ENCODE data around the gene COL18A1.

The COL18A1 gene

DNA sequence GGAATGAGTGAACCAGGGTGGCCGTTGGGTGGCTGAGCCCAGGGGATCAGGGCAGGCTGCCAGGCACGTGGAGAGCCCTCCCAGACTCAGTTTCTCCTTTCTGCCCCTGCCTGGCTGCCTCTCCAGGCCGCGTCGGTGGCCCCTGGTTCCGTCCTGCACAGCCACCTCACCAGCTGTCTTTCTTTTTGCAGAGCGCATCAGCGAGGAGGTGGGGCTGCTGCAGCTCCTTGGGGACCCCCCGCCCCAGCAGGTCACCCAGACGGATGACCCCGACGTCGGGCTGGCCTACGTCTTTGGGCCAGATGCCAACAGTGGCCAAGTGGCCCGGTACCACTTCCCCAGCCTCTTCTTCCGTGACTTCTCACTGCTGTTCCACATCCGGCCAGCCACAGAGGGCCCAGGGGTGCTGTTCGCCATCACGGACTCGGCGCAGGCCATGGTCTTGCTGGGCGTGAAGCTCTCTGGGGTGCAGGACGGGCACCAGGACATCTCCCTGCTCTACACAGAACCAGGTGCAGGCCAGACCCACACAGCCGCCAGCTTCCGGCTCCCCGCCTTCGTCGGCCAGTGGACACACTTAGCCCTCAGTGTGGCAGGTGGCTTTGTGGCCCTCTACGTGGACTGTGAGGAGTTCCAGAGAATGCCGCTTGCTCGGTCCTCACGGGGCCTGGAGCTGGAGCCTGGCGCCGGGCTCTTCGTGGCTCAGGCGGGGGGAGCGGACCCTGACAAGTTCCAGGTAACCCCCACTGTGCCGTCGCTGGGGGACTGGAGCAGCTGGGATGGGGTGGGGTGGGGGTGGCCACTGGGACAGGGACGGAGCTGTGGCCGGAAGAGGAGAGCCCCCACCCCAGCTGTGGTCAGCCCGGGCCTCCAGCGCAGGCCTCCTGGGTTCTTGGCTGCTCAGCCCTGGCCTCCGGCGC, 63.3 kb downstream of the COL18A1 start:
- DNase-seq (ENCODE audit: low read depth, low spot score), result no peak

DNA sequence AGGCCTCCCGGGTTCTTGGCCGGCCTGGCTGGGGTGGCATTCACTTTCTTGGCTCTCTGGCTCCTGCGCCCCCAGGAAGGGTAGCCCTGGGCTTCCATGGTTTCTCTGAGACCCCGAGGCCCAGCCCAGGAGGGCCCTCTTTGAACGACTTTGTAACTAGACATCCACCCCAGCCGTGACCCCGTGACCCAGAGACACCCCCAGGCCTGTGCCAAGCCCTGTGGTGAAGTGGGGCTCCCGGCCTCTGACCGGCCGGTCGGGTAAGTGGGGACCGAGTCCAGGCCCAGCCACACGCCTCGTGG, 64.0 kb downstream of the COL18A1 start:
- DNase-seq (ENCODE audit: low read depth, low spot score), result no peak

DNA sequence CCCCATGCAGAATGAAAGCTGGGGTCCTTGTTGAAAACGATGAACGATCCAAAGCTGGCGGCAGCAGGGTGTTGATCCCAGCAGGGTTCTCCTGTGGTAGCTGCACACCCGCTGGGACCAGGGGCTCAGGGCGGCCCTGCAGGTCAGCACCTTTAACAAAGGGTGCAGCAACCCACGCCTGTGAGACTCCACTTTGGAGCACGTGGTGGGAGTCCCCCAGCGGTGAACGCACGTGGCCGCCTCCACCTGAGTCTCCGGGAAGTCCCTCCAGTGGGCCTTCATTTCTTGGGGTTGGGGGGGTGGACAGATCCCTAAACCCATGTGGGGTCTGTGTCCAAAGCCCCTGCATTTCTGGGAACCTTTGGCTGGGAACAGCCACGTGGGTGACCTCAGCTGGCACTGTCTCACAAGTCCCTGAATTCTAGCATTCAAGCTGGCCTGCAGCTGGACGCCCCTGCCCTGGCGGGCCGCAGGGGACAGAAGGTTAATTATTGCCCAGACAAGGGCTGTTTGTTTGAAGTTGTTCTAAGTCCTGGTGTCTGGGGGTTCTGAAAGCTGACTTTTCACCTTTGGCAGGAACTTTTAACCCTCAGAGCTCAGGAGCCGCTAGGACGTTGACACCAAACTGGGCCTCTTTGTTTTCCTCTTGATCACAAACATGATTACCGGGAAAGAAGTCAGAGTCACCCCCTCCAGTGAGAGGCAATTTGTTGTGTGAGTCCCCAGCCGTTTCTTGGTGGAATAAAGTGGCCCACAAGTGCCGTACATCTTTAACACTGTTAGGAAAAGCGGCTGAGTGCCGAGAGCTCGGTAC, 64.5 kb downstream of the COL18A1 start:
- DNase-seq (ENCODE audit: low read depth, low spot score), result no peak

DNA sequence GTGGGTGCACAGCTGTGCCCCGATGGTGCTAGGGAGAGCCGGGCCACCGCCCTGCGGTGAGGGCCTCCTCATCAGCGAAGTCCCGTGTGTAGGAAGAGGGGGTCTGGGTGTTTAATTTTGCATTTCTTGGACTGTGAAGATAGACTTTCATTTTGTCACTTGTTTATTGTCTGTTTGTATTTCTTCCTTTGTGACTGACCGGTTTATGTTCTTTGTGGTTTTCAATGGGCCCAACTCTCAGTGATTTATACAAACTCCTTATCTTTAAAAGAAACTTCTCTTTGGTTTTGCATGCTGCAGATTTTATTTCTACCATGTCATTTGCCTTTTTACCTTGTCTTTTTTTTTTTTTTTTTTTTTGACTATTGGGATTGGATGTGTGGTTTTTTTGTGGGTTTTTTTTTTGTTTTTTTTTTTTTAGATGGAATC, 65.1 kb downstream of the COL18A1 start:
- DNase-seq (ENCODE audit: low read depth, low spot score), result no peak

DNA sequence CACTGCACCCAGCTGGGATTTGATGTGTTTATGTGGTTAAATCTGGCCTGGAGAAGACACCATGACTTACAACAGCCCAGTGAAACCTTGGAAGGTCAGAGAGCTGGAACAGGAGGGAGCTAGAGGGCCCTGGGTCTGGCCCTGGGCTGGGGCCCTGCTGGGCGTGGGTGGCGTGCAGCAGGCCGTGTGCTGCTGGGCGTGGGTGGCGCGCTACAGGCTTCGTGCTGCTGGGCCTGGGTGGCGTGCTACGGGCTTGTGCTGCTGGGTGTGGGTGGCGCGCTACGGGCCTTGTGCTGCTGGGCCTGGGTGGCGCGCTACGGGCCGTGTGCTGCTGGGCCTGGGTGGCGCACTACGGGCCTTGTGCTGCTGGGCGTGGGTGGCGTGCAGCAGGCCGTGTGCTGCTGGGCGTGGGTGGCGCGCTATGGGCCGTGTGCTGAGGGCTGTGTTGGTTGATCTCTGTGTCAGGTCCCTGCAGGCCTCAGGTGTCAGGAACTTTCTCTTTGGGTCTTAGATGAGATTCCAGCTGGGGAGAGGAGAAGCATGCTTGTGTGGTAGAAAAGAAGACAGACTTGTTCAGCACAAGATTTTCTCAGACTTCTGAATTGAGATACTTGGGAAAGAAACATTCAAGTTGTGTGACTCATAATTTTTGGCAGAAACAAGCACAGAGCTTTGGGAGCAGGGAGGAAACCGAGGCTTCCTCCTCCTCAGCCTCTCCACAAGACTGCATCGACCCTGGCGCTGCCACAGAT, 66.0 kb downstream of the COL18A1 start:
- DNase-seq (ENCODE audit: low read depth, low spot score), result peak; percentile 67

DNA sequence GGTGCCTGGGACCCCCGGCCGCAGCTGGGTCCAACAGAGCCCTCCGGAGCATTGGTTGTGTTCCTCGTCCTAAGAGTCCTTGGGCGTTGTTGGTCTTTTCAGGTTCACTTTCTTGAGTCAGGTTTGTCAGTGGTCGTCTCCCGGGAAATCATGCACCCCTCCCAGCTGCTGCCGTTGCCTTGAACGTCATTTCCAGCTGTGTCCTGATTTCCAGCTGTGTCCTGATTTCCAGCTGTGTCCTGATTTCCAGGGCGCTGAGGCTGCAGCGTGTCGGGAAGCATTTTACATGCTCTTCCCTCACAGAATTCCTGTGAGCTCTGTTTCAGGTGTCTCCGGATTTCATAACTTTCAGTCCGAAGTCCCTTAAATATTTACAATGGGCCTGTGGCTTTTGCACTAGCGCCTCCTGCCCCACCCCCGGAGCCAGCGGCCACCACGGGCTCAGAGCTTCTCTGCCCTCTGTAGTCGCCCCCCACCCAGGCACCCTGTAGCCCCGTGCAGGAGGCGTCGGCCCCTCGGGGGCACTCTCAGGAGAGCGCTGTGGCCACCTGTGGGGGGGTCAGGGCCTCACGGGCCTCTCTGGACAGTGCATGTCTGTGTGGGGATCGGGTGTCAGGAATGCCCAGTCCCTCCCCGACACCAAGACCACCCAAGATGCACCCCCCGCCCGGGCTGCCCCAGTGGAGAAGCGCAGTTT, 66.7 kb downstream of the COL18A1 start:
- peak; percentile 73 for DNase-seq (ENCODE audit: low read depth, low spot score)

DNA sequence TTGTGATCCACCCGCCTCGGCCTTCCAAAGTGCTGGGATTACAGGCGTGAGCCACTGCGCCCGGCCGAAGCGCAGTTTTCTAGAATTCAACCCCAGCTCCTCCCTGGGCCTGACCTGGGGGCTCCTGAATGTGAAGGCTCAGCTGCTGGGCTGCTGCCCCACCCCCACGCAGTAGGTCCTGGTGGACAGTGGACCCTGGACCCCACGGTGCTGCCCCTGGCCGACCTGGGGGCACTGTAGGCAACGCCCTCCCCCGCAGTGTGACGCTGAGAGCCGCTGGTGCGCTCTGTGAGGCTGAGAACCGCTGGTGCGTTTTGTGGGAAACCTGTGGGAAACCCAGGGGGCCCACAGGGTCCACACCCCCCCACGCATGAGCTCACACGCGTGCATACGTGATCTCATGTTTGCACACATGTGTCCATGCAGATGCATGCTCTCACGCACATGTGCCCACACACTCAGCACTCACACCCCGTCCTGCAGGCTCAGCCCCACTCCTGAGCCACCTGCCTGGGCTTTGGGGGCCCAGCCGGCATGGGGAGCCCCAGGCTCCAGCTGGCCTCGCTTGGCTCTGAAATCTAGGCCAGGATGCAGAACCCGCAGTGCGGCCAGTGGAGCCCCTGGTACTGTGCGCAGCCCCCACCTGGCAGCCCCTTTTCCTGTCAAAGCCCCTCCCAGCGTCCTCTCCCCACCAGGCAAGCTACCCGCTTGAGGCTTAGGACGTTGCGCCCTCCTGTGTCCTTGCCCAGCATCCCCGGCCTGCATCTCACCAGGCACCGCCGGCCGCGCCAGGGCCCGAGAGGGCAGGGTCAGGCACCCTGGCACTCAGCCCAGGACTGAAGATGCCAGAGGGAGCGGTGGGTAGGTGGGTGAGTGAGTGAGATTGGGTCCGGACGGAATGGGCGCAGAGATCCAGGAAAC, 67.7 kb downstream of the COL18A1 start:
- DNase-seq (ENCODE audit: low read depth, low spot score), result no peak

DNA sequence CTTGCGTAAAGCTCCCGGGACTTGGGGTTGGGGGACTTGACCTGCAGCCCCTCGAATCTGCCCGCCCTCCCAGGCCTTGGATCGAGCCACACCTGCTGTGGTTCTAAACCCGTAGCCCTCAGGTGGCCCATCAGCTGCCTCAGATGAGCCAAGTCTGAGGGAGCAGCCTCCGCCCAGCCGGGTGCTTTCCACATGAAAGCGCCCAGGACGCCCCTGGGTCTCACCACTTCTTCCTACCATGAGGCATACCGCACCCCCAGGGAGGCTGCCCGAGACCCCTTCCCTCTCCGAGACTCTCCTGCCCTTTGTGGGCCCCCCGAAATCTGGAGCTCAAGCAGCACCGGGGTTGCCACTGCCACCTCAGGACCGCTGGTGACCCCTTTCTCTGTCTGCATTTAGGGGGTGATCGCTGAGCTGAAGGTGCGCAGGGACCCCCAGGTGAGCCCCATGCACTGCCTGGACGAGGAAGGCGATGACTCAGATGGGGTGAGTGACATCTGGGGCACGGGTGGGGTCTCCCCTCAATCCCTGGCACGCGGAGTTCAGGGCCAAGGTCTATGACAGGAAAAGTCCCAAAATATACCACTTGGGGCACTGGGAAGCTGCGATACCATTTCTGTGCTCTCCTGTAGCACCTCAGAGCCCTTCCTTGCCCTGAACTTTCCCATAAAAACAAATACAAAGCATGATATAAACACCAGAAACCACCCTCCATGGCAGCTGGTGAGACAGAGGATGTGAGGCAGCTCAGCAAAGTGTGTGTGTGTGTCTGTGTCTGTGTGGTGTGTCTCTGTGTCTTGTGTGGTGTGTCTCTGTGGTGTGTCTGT, 68.7 kb downstream of the COL18A1 start:
- no peak for DNase-seq (ENCODE audit: low read depth, low spot score)

DNA sequence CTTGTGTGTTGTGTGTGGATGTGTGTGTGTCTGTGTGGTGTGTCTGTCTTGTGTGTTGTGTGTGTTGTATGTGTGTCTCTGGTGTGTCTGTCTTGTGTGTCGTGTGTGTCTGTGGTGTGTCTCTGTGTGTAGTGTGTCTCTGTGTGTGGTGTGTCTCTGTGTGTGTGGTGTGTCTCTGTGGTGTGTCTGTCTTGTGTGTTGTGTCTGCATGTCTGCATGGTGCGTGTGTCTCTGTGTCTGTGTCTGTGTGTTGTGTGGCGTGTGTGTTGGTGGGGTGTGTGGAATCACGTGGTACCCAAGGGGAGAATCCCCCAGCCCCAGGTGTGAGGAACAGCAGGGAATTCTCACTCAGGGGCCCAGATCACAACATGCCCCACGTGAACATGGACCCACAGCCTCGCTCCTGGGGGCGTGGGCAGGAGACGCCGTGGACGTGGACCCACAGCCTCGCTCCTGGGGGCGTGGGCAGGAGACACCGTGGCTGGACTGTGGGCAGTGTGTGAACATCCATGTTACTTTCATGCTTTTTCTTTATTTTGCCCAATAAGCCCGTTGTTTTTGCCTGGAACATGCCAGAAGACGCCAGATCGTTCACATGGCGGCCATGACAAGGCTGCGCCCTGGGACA, 69.5 kb downstream of the COL18A1 start:
- no peak for DNase-seq (ENCODE audit: low read depth, low spot score)

DNA sequence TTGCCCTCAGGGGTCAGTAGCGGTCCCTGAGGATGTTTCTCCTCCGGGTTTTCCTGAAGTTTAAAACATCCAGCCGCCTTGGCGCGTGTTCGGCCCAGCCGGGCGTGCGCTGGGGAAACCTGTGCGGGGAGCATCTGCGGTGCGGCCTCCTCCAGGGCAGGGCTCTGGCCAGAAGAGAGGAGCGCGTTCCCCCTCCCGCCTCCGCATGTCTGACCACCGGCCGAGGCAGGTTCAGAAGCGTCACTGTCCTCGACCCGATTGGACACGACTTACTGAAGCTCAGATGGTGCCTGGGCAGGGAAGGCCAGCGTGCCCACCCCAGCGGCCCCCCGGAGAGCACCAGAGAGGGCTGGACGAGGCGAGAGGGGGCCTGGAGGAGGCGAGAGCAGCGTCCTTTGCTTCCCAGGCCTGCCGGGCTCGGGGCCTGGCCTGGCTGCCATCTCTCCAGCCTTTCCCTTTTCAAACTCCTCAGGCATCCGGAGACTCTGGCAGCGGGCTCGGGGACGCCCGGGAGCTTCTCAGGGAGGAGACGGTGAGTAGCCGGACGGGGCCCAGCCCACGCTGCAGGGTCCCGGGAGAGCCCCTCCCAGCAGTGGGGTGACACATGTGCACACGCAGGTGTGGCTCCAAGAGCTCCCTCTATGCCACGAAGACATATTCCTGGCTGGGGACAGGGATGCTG, 70.2 kb downstream of the COL18A1 start:
- no peak for DNase-seq (ENCODE audit: low read depth, low spot score)

DNA sequence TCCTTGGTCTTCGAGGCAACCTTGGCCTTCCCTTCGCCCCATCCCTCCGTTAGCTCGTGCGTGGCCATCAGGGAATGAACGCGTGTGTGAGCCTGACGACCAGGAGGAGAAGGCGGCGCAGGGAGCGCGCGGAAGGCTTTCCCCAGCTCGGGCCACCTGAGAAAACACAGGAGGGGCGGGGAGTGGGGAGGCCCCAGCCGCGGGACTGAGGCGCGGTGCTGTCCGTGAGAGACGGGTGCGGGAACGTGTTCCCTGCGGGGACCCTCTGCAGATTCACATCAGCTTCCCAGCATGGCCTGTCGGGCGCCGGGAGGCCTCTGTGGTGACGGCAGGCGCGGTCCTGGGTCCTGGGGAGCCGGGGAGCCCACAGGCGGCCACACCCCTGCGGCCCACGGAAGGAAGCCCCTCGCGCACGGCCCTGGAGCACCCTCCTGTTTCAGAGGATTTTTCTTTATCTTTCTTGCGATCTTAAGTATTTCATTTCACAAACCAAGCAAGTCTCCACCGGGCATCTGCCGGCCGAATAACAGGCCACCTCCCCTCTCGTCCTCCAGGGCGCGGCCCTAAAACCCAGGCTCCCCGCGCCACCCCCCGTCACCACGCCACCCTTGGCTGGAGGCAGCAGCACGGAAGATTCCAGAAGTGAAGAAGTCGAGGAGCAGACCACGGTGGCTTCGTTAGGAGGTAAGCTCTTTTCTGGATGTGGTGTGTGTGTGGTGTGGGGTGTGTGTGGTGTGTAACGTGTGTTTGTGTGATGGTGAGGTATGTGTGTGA, 71.0 kb downstream of the COL18A1 start:
- no peak for DNase-seq (ENCODE audit: low read depth, low spot score)

DNA sequence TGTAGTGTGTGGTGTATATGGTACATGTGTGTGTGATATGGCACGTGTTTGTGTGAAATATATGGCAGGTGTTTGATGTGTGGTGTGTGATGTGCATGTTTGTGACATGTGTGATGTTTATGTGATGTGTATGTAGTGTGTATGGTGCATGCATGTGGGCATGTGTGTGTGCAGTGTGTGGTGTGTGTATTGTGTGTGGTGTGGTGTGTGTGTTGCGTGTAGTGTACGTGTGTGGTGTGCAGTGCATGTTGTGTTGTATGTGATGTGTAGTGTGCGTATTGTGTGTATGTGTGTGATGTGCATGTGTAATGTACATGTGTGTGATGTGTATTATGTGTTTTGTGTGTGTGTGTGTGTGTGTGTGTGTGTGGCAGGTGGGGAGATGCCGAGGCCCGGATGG, 71.6 kb downstream of the COL18A1 start:
- no peak for DNase-seq (ENCODE audit: low read depth, low spot score)

DNA sequence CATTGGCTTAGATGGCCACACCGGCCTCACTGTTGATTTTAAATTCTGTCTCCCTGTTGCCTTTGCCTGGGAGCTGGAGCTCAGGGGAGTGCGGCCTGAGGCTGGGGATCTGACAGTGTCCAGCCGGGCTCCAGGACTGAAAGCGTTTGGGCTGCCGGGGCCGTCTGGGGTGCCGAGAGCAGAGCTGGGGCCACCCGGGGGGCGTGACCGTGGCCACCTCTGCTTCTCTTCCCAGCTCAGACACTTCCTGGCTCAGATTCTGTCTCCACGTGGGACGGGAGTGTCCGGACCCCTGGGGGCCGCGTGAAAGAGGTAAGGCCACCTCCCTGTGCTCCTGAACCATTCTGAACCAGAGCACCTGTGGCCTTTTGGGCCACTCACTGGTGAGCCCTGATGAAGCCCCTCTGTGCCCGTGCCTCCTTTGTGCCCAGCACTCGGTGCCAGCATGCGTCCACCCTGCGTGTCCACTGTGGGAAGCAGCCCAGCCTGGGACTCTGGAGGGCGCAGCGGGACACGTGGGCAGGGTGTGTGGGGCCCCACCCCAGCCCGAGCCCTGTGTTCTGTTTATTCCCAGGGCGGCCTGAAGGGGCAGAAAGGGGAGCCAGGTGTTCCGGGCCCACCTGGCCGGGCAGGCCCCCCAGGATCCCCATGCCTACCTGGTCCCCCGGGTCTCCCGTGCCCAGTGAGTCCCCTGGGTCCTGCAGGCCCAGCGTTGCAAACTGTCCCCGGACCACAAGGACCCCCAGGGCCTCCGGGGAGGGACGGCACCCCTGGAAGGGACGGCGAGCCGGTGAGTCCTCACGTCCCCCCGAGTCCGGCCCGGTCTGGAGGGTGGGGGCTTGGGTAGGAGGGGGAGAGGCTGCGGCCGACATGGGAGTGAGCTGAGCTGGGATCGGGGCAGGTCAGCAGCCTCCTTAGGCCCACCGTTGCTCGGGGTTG, 72.5 kb downstream of the COL18A1 start:
- DNase-seq (ENCODE audit: low read depth, low spot score), result no peak

DNA sequence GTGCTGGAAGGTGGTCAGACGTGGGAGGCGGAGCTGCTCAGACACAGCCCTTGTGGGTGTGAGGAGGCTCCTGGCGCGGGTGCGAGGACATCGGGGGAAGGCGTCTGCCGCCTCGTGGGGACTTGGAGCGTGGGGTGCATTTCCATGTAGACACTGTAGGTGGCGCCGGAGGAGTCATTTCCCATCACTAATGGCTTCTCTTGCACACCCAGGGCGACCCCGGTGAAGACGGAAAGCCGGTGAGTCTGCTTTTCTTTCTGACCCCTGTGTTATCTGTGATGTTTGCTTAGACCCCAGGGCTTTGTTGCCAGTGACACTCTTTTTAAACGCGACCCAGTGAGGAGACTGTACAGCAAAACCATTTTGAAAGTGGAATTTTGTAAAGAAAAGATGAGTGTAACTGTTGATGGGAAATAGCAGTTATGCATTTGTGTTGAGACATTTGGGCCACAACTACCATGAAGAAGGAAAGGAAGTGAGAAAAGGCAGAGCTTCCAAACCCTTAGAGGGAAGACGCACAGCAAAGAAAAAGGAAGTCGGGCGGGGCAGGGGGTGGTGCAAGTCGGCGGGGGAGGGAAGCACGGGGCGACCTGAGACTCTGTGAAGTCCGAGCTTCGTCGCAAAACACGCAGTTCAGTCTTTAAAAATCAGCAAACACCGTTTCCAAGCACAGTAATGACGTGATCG, 73.3 kb downstream of the COL18A1 start:
- peak; percentile 33 for DNase-seq (ENCODE audit: low read depth, low spot score)

DNA sequence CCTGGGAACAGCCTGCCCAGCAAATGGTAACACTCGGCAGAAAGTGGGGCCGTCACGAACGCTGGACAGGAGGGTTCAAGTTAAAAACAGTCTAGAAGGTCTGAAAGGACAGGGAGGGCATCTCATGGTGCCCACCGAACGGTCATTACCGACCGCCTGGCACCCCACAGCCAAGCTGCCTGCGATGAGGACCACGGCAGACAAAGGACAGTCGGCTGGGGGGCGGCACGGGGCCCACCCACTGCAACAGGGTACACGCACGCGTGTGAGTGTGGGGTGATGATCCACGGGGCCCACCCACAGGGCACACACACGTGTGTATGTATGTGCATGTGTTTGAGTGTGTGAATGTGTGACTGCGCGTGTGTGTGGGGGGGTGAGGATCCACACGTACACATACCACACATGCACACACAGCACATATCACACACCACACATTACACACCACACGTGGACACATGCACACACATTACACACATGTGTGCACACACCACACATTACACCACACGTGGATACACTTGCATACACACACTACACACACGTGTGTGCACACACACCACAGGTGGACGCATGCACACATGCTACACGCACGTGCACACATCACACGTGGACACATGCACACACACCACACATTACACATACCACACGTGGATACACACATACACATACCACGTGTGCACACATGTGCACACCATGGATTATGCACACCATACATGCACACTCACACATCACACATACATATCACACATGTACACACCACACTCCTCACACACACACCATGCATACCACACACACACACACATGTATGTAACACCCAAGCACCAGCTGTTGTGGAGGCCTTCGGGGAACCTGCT, 74.1 kb downstream of the COL18A1 start:
- no peak for DNase-seq (ENCODE audit: low read depth, low spot score)
